GM12872 (cell line): ENCODE measurements around the gene CEP162.
A peak's percentile ranks its signal among the peaks of the same experiment; 100 is the strongest.

Experiments
- TF ChIP-seq, protein P1 (sequence below): IDR thresholded peaks from 3 replicates; pipeline ENCODE4 v1.5.1; 2011; ENCODE audit warnings: low read depth, mild to moderate bottlenecking, low read length, moderate library complexity; ENCODE audit not compliant: insufficient read depth

Gene CEP162

GRCh38 chr6:84220809-84221409 is 6.5 kb downstream of the CEP162 start:
- TF ChIP-seq, protein P1, sequence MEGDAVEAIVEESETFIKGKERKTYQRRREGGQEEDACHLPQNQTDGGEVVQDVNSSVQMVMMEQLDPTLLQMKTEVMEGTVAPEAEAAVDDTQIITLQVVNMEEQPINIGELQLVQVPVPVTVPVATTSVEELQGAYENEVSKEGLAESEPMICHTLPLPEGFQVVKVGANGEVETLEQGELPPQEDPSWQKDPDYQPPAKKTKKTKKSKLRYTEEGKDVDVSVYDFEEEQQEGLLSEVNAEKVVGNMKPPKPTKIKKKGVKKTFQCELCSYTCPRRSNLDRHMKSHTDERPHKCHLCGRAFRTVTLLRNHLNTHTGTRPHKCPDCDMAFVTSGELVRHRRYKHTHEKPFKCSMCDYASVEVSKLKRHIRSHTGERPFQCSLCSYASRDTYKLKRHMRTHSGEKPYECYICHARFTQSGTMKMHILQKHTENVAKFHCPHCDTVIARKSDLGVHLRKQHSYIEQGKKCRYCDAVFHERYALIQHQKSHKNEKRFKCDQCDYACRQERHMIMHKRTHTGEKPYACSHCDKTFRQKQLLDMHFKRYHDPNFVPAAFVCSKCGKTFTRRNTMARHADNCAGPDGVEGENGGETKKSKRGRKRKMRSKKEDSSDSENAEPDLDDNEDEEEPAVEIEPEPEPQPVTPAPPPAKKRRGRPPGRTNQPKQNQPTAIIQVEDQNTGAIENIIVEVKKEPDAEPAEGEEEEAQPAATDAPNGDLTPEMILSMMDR: peak; percentile 29; the same call in 1 of the 3 replicates

GRCh38 chr6:84218091-84218490 is 9.4 kb downstream of the CEP162 start:
- TF ChIP-seq, protein P1: no peak

DNA sequence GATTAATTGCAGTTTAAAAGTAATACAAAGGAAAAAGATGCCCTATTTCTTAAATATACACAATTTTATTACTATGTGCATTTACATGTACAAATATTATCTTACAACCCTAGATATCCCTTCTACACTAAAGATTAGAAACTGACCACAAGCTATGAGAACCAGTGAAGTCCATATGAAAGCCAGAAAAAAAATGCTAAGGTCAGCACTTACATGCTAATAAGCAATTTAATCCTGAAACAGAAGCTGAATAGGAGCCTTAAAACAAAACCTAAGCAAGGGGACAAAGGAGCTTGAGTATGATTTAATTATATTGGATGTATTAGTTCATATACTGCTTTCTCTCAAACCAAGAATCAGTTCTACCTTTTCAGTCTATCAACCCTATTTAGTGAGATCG is 14.2 kb downstream of the CEP162 start:
- TF ChIP-seq, protein P1: no peak

DNA sequence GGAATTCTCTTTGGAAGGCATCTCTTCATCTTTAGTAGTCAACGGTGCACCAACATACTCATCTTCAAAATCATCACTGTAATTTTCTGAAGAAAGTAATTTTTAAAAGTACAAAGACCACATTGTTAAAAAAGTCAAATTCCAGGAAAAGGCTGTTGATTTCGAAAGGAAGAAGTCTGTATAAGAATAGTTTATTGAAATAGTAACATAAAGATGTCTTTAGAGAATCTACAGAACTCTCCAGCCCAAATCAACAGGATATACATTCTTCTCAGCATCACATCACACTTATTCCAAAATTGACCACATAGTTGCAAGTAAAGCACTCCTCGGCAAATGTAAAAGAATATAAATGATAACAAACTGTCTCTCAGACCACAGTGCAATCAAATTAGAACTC is 23.4 kb downstream of the CEP162 start:
- TF ChIP-seq, protein P1: no peak

DNA sequence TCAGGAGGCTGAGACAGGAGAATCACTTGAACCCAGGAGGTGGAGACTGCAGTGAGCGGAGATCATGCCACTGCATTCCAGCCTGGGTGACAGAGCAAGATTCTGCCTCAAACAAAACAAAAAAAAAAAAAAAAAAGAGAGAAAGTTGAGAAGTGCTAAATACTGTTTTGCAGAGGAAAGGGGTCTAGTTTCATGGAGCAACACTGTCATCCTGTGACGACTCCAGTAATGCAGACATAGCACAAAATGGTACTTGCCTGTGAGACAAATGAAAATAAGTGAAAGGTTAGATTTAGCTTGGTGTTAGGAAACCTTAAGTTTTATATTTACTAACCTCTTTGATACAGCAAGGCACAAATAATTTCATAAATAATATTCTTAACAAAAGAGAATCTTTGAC is 29.7 kb downstream of the CEP162 start:
- TF ChIP-seq, protein P1: no peak

- TF ChIP-seq, protein P1: no peak
Measured at GRCh38 chr6:84193114-84193708, 34.2 kb downstream of the CEP162 start.

- TF ChIP-seq, protein P1: no peak
Measured at GRCh38 chr6:84191802-84192201, 35.6 kb downstream of the CEP162 start.
